ENCODE measurements around the gene MKLN1. TPM values are rescaled to one million over a fixed set of nuclear protein-coding genes. Genes with fewer than 3 reads are reported as not detected.

The MKLN1 gene
- polyA plus RNA-seq (ENCODE audit: insufficient read length in 3 of 3): 10 to 100 TPM; 33.4 to 42.9 (median 38.0) TPM
- long read RNA-seq, donor 1, full-length matches to known transcripts: 5 of 603 reads
- long read RNA-seq, donor 1, partial matches to known transcripts: 584 of 603 reads
- long read RNA-seq, donor 1, other reads (novel, unspliced or antisense): 14 of 603 reads
- long read RNA-seq, donor 2, full-length matches to known transcripts: 7 of 15 reads
- long read RNA-seq, donor 2, partial matches to known transcripts: 8 of 15 reads
- long read RNA-seq, donor 2, other reads (novel, unspliced or antisense): 0 of 15 reads
- long read RNA-seq, donor 3, full-length matches to known transcripts: 3 of 9 reads
- long read RNA-seq, donor 3, partial matches to known transcripts: 6 of 9 reads
- long read RNA-seq, donor 3, other reads (novel, unspliced or antisense): 0 of 9 reads
- long read RNA-seq, donor 4, full-length matches to known transcripts: 5 of 323 reads
- long read RNA-seq, donor 4, partial matches to known transcripts: 283 of 323 reads
- long read RNA-seq, donor 4, other reads (novel, unspliced or antisense): 35 of 323 reads
- long read RNA-seq, donor 5, full-length matches to known transcripts: 6 of 6 reads
- long read RNA-seq, donor 5, partial matches to known transcripts: 0 of 6 reads
- long read RNA-seq, donor 5, other reads (novel, unspliced or antisense): 0 of 6 reads
- long read RNA-seq, donor 6, full-length matches to known transcripts: 3 of 1,022 reads
- long read RNA-seq, donor 6, partial matches to known transcripts: 1,012 of 1,022 reads
- long read RNA-seq, donor 6, other reads (novel, unspliced or antisense): 7 of 1,022 reads
- long read RNA-seq, donor 7, full-length matches to known transcripts: 12 of 12 reads
- long read RNA-seq, donor 7, partial matches to known transcripts: 0 of 12 reads
- long read RNA-seq, donor 7, other reads (novel, unspliced or antisense): 0 of 12 reads
- long read RNA-seq, donor 8, full-length matches to known transcripts: 1 of 1 reads
- long read RNA-seq, donor 8, partial matches to known transcripts: 0 of 1 reads
- long read RNA-seq, donor 8, other reads (novel, unspliced or antisense): 0 of 1 reads
- long read RNA-seq, donor 9, full-length matches to known transcripts: 5 of 692 reads
- long read RNA-seq, donor 9, partial matches to known transcripts: 606 of 692 reads
- long read RNA-seq, donor 9, other reads (novel, unspliced or antisense): 81 of 692 reads
- long read RNA-seq, donor 10, full-length matches to known transcripts: 3 of 10 reads
- long read RNA-seq, donor 10, partial matches to known transcripts: 7 of 10 reads
- long read RNA-seq, donor 10, other reads (novel, unspliced or antisense): 0 of 10 reads
- long read RNA-seq, donor 11, full-length matches to known transcripts: 1 of 1 reads
- long read RNA-seq, donor 11, partial matches to known transcripts: 0 of 1 reads
- long read RNA-seq, donor 11, other reads (novel, unspliced or antisense): 0 of 1 reads
- long read RNA-seq, donor 12, full-length matches to known transcripts: 7 of 18 reads
- long read RNA-seq, donor 12, partial matches to known transcripts: 11 of 18 reads
- long read RNA-seq, donor 12, other reads (novel, unspliced or antisense): 0 of 18 reads
- long read RNA-seq, donor 13, full-length matches to known transcripts: 2 of 2 reads
- long read RNA-seq, donor 13, partial matches to known transcripts: 0 of 2 reads
- long read RNA-seq, donor 13, other reads (novel, unspliced or antisense): 0 of 2 reads
- long read RNA-seq, donor 14, full-length matches to known transcripts: 2 of 2,167 reads
- long read RNA-seq, donor 14, partial matches to known transcripts: 1,959 of 2,167 reads
- long read RNA-seq, donor 14, other reads (novel, unspliced or antisense): 206 of 2,167 reads
- long read RNA-seq, donor 15, full-length matches to known transcripts: 5 of 631 reads
- long read RNA-seq, donor 15, partial matches to known transcripts: 610 of 631 reads
- long read RNA-seq, donor 15, other reads (novel, unspliced or antisense): 16 of 631 reads
- long read RNA-seq, donor 16, full-length matches to known transcripts: 5 of 5 reads
- long read RNA-seq, donor 16, partial matches to known transcripts: 0 of 5 reads
- long read RNA-seq, donor 16, other reads (novel, unspliced or antisense): 0 of 5 reads

- DNase-seq: peak; percentile 89
Measured at GRCh38 chr7:131327626-131328376, at the start of gene MKLN1. Gene MKLN1, plus strand, starts transcription at chr7:131327876. Its CDS starts 24 bp downstream, at chr7:131327900.

DNA sequence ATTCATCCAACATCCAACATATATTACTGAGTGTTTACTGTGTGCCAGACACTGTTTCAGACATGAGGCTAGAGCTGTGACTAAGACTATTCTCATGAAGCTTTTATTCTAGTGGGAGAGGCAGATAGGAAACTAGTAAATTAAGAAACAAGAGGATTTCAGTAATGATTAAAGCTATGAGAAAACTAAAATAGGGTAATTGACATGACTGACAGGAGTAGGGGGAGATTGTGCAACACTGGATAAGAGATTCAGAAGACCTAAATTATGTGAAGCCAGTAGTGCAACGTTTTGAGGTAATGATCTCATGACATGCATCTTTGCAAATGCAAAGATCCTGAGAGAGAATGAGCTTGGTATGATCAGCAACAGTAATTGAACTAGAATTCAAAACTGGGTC is 48.6 kb upstream of the MKLN1 start:
- DNase-seq: no peak

DNA sequence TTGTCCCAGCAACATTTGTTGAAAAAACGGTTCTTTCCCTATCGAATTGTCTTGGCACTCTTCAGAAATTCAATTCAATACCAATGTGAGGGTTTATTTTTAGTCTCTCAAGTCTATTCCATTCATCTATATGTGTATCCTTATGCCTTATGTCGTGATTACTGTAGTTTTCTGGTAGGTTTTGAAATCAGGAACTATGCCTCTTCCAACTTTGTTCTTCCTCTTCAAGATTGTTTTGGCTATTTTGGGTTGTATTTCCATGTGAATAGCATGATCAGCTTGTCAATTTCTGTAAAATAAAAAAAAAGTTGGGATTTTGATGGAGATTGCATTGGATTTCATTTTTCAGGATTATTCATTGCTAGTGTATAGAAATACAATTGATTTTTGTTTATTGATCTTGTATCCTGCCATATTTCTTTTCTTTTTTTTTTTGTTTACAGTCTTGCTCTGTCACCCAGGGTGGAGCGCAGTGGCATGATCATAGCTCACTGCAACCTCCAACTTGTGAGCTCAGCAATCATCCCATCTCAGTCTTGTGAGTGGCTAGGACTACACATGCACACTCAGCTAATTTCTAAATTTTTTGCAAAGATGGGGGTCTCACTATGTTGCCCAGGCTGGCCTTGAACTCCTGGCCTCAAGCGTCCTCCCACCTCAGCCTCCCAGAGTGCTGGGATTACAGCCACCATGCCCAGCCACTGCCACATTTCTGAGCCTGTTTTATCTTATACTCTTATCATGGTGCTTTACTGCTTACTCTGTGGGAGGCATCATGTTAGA is 46.2 kb upstream of the MKLN1 start:
- no peak for DNase-seq

DNA sequence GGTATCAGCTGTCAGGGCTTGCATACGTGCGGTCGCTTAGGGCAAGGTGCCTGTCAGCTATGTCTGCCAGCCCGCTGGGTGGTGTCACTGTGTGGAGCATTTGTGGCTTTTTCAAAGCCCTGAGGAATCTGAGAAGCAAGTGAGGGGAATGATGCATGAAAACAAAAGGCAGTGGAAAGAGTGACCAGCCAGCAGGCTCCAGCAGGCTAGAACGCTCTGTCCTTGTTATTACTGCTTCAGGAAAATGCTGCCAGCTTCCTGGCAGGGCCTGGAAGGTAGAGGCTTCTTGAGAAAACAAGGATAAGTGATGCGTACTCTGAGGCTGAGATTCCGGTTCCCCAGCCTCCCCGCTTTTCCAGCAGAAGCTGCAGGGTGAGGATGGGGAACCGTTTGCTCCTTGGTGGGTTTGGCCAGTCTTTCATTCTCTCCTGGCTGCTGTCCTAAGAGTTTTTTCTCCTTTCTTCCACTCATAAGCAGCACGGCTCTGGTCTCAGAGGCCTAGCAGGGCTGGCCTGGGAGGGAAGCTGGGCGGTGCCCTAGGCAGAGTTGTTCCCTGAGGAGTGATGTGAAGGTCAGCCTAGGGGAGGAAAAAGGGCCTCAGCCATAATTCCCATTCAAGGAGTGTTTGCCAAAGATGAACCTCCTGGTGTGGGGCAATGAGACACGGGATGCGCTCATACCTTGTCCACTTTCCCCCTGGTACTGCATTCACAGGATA is 42.8 kb upstream of the MKLN1 start:
- no peak for DNase-seq

DNA sequence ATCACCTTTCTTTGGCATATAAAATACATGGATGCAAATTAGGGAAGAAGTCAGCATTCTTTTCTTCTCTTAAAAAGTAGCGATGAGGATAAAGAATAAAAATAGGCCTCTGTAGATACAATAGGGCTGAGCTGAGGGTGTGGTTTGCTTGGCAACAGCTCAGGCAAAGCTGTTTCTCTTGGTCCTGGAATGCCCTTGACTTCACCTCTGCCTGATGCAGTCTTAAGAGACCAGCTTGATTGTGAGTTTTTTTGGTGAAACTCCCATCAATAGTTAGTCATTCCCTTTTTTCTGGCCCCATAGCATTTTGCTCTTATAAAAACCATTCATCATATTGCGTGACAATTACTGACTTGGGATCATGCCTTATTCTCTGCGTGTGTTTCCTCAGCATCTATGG is 42.1 kb upstream of the MKLN1 start:
- no peak for DNase-seq

- no peak for DNase-seq
Measured at GRCh38 chr7:131288450-131288849, 39.2 kb upstream of the MKLN1 start.

- no peak for DNase-seq
Measured at GRCh38 chr7:131289051-131289450, 38.6 kb upstream of the MKLN1 start.

GRCh38 chr7:131292141-131292905 is 35.4 kb upstream of the MKLN1 start:
- DNase-seq: no peak

DNA sequence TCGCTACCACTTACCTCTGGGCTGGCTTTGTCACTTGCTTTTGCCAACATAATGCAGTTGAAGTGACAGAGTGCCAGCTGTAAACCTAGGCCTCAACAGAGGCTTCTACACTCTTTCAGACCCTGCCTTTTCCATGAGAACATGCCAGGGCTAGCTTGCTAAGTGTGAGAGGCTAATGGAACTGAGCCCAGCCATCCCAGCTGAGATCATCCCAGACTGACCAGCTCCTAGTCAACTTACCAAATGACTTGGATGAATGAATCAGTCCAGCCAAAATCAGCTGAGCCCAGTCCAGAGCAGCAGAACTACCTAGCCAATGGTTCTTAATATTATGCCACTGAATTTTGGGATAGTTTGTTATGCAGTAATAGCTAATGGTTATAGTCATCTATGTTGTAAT is 34.7 kb upstream of the MKLN1 start:
- no peak for DNase-seq

DNA sequence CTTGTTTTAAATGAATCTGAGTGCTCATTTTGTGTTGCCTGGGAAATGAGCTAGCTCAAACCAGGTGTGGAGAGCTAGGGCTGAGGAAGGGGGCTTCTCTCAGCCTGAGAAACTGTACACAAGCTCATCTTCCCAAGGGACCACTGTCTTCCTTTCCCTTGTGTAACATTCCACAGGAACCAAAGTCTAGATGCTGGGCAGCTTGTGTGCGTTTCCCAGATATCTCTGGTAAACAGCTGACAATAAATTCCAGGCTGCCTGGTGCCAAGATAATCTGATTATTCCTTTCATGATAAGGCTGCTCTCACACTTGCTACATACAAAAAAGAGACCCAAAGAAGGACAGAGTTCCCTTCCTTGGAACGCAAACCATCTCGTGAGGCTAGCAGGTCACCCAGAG is 33.1 kb upstream of the MKLN1 start:
- DNase-seq: no peak

DNA sequence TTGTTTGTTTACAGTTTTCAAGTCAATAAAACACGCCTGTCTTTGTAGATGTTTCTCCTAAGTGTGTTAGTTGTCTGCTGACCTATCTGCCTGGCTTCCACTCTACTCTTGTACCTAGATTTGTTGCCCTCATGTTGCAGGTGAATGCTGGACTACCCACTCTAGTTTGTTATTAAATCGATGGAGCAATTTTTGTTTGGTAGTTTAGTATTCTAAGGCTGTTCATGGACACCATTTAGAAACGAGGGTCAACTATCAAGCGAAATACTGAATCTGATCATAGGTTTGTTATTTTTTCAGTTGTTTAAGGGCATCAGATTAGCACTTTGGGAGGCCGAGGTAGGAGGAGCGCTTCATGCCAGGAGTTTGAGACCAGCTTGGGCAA is 29.1 kb upstream of the MKLN1 start:
- DNase-seq: no peak

- DNase-seq: no peak
Measured at GRCh38 chr7:131299074-131299473, 28.6 kb upstream of the MKLN1 start.

- DNase-seq: no peak
Measured at GRCh38 chr7:131300078-131300477, 27.6 kb upstream of the MKLN1 start.

DNA sequence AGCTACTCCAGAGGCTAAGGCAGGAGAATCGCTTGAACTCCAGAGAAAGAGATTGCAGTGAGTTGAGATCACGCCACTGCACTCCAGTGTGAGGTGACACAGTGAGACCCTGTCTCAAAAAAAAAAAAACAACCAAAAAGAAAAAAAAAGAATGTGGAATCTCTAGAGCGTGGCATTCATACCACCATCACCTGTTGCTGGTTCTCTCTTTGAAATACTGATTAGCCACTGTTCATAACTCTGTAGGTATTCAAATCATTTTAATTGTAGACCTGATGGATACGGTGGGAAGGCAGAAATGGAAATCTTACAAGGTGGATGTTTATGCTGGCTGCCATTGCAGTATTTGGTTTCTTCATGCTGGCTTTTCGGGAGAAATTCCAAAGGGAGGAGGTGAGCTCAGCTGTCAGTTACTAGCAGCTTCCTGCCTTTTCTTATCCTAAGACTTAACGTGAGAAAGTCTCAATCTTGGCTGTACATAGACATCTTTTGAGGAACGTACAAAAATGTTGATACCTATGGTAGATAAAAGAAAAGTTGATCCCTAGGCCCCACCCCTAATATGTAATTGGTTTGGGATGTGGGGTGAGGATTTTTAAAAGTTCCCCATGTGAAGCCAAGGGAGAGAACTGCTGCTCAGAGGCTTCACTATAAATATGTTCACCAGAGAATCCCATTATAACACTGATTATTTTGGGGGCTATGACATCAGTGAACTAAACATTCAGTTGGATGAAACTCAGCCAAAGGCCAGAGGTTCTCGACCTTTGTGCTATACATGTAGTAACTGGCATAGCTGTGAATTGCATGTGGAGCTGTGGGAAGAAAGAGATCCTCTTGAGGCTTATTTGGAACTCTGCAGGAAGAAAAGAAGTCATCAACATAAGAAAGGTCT is 26.9 kb upstream of the MKLN1 start:
- DNase-seq: peak; percentile 34

GRCh38 chr7:131302446-131302845 is 25.2 kb upstream of the MKLN1 start:
- DNase-seq: no peak
